ENCODE data around the gene PLEKHA8.
A peak's percentile ranks its signal among the peaks of the same experiment; 100 is the strongest.

The PLEKHA8 gene

GRCh38 chr7:30028749-30029635, 780 bp downstream of the PLEKHA8 start:
- TF ChIP-seq CTCF (IDR thresholded peaks at IDR 0.05; ENCODE audit: borderline replicate concordance, insufficient read depth, low read depth, low read length) = no peak

GRCh38 chr7:30029696-30030095, 1.5 kb downstream of the PLEKHA8 start:
- peak; percentile 21; the same call in 1 of the 2 replicates for TF ChIP-seq CTCF (IDR thresholded peaks at IDR 0.05; ENCODE audit: borderline replicate concordance, insufficient read depth, low read depth, low read length)
- no peak overlapping the region for H3K4me3 ChIP-seq (ENCODE audit: low read depth, low read length)

More at GRCh38 chr7:30028749-30029635, 780 bp downstream of the PLEKHA8 start:
- H3K4me3 ChIP-seq (ENCODE audit: low read depth, low read length) = peak overlapping the region; percentile 88

- no peak for TF ChIP-seq CTCF (IDR thresholded peaks at IDR 0.05; ENCODE audit: borderline replicate concordance, insufficient read depth, low read depth, low read length)
- no peak overlapping the region for H3K4me3 ChIP-seq (ENCODE audit: low read depth, low read length)
Observed at GRCh38 chr7:30032310-30033125, 4.3 kb downstream of the PLEKHA8 start.

GRCh38 chr7:30034501-30034900, 6.3 kb downstream of the PLEKHA8 start:
- H3K4me3 ChIP-seq (ENCODE audit: low read depth, low read length) = no peak overlapping the region
- no peak for TF ChIP-seq CTCF (IDR thresholded peaks at IDR 0.05; ENCODE audit: borderline replicate concordance, insufficient read depth, low read depth, low read length)

GRCh38 chr7:30036220-30036619, 8.0 kb downstream of the PLEKHA8 start:
- no peak overlapping the region for H3K4me3 ChIP-seq (ENCODE audit: low read depth, low read length)
- TF ChIP-seq CTCF (IDR thresholded peaks at IDR 0.05; ENCODE audit: borderline replicate concordance, insufficient read depth, low read depth, low read length) = no peak

- no peak overlapping the region for H3K4me3 ChIP-seq (ENCODE audit: low read depth, low read length)
- no peak for TF ChIP-seq CTCF (IDR thresholded peaks at IDR 0.05; ENCODE audit: borderline replicate concordance, insufficient read depth, low read depth, low read length)
Observed at GRCh38 chr7:30038196-30038980, 10.2 kb downstream of the PLEKHA8 start.
